ENCODE measurements around the gene MAPK8.
"Not testable (repeated sequence)": the region's sequence is repeated elsewhere in the genome, so short reads cannot be mapped to it uniquely, and the experiment has no call there.

The MAPK8 gene

GRCh38 chr10:48306265-48306869 is at the start of gene MAPK8:
Gene MAPK8 (plus strand): TSS chr10:48306677. CDS start chr10:48401661, 94,984 bp downstream.
- peak; percentile 94 for DNase-seq

DNA sequence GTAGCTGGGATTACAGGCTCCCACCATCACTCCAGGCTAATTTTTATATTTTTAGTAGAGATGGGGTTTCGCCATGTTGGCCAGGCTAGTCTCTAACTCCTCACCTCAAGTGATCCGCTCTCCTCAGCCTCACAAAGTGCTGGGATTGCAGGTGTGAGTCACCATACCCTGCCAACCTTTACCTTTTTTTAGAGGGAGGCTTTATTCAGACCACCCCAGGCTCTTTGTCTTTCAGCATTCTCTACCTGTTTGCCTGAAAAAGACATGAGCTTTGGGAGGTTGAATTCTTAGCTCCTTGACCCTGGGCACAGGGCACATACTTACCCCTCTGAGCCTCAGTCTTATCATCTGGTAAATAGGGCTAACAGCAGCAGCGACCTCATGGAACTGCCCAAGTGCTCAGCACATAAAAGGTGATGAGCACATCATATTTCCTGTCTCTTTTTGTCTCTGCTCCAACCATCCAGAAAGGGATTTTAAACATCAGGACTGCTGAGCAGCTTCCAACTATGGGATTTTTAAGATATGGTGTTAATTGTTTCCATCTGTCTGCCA is 49.0 kb upstream of the MAPK8 start:
- DNase-seq: no peak

DNA sequence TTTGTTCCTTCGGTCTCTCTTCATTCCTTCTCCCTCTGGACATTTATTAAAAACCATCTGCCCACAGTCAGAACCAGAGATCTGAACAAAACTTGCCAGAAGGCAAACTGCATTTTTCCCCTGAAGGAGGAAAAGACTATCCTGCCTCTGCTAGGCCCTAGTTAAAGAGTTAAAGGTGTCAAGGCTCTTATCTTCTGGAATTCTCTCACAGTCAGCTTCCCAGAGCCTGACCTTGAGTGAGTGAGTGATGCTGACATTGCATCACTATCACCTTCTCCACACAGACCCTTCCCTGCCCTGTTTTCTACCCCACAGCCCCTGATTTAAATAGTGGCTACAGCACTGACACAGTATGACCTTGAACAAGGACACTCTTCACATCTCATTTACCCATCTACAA is 48.4 kb upstream of the MAPK8 start:
- DNase-seq: no peak

DNA sequence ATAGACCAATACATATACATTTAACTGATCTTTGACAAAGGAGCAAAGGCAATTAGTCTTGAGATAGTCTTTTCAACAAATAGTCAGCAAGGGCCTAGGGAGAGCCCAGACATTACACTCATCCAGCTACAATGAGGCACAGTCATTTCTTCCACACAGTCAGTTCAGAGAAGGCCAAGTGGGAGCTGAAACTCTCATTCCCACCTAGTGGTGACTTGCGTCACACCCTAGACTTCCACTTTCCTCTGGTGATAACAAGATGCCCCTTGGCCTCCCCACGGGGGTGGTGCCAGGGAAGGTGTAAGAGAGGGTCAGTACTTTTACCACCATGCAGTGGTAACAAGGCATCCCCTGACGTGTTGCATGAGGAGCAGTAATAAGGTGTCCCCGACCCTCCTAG is 39.9 kb upstream of the MAPK8 start:
- peak; percentile 41 for DNase-seq

DNA sequence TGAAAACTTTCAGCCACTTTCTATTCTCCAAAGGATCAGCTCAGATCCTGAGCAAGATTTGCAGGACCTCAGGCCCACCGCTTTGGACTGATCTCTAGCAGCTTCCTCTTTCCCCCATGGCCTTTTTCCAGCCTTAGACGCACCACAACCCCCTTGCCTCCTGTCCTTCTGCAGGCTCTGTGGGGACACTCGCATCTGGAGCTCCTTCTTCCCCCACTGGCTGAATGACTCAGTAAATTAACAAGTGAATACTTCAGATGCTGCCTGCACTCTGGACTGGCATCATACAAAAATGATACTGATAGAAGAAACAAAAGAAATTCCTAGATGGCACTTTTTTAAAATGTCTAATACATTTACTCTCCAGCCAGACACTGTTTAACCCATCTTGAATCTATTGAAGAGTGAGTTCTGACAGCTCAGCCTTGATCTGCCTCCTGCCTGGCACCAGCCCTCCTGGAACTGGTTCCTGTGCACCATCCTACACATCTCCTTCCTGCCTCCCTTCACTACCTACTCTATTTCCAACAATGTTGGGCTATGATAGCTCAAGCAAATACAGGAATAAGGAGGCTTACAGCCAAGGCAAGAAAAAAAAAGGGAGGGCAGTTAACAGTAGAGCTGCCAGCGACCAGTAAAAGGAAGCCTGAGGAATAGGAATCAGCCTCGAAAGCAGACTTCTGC is 35.3 kb upstream of the MAPK8 start:
- DNase-seq: no peak

DNA sequence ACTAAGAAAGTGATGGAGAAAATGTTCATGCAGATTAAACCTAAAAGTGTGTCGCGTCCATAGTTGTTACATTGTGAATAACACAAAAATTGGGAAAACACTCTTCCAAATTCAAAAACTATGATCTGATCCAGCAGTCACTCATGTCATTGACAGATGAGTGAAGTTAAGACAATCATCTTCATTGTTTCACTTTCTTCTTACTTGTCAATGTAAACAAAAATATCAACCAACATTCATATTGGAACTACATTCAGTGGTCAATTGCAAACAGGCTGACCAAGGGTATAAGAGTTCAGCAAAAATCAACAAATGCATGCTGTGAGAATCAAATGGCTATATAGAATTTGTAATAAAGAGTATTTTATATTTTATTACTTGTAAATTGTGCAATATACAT is 33.8 kb upstream of the MAPK8 start:
- DNase-seq: no peak

- DNase-seq: no peak
Measured at GRCh38 chr10:48273741-48274140, 32.7 kb upstream of the MAPK8 start.

DNA sequence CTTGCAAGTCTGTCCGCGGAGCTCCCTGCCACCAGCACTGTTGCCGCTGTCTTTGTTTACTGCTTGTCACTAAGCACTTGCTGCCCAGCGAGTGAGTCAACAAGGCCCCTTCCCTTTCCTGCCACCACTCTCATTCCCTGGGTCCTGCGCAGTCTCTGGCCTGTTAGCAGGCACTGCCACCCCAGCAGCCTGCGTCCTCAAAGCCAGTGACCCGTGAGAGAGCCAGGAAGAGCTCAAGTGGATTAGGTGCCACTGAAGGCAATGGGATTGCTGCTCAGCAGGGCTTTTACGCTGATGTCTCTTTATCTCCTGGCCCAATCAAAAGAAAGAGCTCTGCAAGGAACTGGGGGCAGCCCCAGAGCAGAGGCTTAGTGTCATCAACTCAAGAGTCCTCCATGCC is 31.8 kb upstream of the MAPK8 start, which contains the start of gene FRMPD2:
FRMPD2 (minus strand) TSS at position 61 of the 400 bp plus-strand sequence. CDS start 129 bp downstream, outside the sequence.
- DNase-seq: no peak

- no peak for DNase-seq
Measured at GRCh38 chr10:48277093-48277492, 29.4 kb upstream of the MAPK8 start.

DNA sequence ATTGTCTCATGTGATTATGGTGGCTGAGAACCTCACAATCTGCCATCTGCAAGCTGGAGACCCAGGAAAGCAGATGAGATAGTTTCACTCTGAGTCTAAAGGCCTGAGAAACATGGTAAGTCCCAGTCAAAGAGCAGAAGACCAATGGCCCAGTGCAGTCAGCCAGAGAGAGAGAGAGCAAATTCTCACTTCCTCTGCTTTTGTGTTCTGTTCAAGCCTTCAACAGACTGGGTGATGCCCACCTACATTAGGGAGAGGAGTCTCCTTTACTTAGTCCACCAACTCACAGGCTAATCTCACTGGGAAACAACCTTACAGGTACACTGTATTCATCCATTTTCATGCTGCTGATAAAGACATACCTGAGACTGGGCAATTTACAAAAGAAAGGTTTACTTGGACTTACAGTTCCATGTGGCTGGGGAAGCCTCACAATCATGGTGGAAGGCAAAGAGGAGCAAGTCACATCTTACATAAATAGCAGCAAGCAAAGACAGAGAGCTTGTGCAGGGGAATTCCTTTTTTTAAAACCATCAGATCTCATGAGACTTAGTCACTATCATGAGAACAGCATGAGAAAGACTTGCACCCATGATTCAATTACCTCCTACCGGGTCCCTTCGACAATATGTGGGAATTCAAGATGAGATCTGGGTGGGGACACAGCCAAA is 27.3 kb upstream of the MAPK8 start:
- DNase-seq: no peak

GRCh38 chr10:48281697-48282096 is 24.8 kb upstream of the MAPK8 start:
- not testable (repeated sequence) for DNase-seq

DNA sequence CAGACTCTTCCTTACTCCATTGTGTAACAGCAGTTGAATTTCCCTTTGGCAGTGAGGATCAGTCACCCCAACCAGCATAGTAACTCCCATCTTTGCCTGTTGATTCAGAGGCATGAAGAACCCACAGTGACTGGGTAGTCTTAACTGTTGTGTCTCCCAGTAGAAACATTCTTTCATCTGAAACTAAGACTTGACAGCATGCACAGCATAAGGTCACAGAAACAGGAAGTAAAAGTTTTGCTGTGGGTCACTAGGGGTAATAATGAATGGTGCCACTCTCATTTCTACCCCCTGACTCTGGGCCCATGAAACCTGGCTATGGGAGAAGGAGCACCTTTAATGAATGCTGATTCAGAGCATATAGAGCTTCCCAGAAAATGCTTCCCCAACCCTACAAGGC is 23.6 kb upstream of the MAPK8 start:
- no peak for DNase-seq

DNA sequence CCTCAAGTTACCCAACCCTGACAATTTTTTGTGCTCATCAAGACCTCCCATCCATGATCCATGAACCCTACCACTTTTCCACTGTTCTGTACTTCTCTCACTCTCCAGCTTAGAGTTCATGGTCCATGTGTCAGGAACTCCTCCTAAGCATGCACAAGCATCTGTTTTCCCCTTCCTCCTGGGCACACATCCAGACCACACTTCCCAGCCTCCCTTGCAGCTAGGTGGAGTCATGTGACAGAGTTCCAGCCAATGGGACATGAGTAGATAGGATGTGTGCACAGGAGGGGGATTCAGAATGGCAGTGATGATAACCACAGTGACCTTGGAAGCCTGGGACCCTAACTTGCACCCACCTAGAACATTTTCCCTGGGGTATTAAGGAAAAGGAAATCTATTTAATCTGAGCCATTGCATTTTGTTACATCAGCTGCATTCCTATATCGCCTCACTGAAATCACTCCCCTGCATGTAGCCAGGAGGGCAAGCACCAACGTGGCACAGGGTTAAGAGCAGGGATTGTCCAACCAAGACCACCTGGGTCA is 22.4 kb upstream of the MAPK8 start:
- DNase-seq: no peak

- DNase-seq: no peak
Measured at GRCh38 chr10:48284811-48285210, 21.7 kb upstream of the MAPK8 start.

- no peak for DNase-seq
Measured at GRCh38 chr10:48285710-48286109, 20.8 kb upstream of the MAPK8 start.

GRCh38 chr10:48286356-48286755 is 20.1 kb upstream of the MAPK8 start:
- no peak for DNase-seq

GRCh38 chr10:48287417-48288391 is 18.8 kb upstream of the MAPK8 start:
- DNase-seq: no peak

GRCh38 chr10:48288661-48289060 is 17.8 kb upstream of the MAPK8 start:
- no peak for DNase-seq

DNA sequence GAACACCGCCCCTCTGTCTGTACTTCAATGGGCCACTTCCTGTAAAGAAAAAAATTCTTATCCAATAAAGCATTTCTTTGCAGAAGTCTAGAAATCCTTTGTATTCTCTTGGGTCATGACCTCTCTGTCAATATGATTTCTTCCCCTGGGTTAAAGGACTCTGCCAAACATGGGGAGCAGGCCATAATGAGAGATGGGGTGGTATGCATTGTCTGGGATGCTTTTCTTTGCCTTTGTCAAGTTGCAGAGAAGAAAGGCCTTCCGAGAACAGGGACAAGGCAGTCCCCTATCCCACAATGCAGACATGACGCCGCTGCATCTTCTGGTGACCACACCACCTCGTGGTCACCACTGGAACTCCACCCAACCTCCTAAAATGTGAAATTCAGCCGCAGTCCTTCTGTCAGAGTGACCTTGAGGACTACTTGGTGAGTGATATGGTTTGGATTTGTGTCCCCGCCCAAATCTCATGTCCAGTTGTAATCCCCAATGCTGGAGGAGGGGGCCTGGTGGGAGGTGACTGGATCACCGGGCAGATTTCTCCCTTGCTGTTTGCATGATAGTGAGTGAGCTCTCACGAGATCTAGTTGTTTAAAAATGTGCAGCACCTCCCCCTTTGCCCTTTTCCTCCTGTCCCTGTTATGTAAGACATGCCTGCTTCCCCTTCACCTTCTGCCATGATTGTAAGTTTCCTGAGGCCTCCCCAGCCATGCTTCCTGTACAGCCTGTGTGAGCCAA is 16.8 kb upstream of the MAPK8 start:
- DNase-seq: peak; percentile 67

DNA sequence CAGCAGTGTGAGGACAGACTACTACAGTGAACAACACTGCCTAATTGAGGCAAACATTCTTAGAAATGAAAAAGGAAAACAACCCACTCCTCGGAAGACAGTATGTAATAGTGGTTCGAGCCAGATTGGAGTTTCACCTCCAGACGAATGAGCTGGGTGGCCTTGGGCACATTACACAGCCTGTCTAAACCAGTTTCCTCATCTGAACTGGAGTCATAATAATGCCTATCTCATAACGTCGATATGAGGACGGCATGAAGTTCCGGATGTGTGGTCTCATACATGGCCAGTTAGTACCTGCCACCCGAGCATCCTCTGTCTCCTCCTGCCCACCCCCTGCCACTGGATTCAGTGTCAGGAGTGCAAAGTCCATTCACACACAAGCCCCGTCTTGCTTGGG is 16.2 kb upstream of the MAPK8 start:
- DNase-seq: no peak

DNA sequence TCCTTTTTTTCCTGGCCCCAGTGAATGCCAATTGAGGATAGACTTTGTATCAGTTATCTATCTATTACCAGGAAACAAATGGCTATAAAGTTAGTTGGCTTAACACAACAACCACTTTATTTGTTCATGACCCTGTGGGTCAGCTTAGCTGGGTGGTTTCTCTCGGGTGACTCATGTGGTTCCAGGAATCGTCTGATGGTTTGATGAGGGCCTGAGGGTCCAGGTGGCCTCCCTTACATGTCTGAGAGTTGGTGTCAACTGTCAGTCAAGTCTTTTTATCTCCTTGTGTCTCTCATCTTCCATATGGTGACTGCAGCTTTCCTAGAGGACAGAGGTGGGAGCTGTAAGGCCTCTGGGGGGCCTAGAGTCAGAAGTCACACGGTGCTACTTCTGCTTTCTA is 15.3 kb upstream of the MAPK8 start:
- DNase-seq: no peak

GRCh38 chr10:48292616-48293015 is 13.9 kb upstream of the MAPK8 start:
- no peak for DNase-seq
